ENCODE data around the gene TBPL1.

The TBPL1 gene

DNA sequence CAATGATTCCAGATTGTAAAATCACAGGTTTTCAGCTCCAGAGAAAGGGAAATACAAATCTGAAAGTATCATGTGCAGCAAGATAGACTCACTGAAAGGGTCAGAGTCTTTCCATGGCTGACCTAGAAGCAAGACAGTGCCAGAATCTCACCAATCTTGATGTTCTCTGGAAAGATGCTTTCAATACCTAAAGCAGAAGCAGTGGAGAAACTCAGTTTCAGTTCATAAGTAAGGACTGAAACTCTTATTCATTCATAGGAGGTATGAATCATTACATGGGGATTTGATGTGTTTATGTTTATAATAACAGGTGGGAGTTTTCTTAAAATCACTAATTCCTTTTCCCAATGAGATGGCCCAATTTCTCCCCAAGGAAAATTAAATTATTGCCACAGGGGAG is 56.9 kb downstream of the TBPL1 start:
- no peak for DNase-seq

DNA sequence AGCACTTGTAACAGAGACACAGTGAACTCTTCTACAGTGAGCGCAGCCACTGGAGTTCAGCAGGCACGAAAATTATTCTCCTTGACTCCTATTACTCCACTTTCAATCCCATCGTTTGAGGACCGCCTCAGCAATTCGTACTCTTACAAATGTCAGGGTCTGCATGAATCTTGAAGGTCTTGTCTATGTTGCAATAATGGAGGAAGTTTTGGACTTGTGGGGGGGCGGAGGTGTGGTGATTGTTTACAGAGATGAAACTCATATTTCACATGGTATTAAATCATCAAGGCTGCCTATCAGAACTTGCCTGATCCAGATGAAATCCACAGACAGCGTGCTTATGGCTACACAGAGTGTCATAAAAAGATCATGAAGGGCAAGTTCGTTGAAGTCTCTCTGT is 57.4 kb downstream of the TBPL1 start:
- DNase-seq = no peak

DNA sequence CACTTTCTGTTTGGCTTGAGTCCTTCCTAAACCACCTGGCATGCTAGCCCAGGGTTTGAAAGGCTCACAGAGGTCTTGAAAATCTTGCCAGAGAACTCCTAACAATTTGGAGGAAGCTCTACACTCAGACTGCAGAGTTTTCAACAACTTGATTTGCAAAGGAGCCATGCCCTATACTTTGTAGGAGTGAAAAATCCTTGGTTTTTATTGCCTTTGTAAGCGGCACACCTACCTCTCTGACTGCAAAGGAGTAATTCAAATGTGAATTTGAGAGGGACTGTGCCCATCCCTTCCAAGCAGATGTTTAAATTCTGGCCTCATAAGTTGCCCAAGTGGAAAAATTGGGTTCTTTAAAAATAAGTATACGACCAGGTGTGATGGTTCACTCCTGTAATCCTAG is 58.0 kb downstream of the TBPL1 start:
- no peak for DNase-seq

DNA sequence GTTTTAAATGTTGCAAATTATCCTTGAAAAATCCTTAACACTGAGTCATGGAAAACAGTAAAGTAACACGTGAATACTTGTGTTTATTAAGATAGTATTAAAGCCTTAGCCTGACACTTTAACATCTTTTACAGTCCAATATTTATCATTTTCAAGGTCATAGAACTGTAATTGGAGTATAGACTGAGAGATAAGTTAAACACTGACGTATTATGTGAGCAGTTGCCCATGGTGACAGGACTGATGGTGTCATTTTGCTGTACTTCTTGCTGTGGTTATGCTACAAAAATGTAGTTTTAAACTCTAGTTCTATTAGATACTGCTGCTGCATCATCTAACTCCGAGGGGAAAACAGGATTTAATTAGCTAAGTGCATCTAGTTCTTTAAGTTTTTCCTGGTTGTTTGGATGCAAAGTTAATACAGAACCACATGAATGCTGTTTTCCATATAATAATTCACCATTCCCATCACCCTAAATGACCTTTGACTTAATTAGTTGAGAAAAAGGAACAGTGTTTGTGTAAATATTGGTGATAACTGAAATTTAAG is 61.6 kb downstream of the TBPL1 start:
- DNase-seq = no peak

DNA sequence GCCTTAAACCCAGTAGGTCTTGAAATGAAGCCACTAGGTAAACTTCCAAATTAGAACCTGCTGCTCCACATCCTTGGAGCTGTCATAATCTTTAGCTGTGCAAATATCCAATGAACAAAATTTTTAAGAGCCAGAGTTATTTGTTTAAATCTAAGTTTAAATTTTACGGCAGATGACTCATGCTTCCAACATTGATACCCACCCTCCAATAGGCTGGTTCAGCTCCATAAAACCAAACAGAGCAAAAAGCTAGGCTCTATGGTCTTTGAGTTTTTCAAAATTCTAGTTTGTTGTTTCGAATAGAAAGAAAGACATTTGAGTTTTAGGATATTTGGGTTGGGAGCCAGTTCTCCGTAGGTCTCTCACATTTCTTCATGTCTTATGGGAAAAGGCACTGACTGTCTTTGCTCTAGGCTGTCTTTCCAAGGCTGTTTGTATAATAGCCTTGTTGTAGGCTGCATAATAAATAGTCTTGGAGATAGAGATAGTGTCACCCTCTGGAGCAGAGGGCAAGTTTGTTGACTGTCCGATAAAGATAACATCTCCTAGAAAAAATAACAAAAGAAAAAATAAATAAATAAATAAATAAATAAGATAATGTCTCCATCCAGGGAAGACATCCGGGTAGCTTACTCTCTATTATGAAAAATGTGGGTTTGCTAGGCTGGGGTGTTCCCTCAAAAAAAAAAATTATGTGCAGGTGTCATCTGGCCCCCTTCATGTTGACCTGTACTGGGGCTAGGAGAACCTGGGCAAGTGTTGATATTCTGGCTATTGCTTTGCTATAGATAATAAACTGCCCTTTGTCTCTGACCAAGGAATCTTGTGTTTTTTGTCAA is 62.9 kb downstream of the TBPL1 start:
- no peak for DNase-seq

DNA sequence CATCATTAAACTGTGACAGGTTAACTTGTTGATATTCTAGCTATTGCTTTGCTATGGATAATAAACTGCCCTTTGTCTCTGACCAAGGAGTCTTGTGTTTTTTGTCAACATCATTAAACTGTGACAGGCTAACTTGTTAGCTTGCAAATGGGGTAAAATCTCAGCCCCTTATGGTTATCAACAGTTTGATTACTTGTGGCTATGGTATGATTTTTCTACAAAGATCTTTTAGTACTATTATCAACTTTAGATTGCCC is 63.5 kb downstream of the TBPL1 start:
- DNase-seq = no peak

DNA sequence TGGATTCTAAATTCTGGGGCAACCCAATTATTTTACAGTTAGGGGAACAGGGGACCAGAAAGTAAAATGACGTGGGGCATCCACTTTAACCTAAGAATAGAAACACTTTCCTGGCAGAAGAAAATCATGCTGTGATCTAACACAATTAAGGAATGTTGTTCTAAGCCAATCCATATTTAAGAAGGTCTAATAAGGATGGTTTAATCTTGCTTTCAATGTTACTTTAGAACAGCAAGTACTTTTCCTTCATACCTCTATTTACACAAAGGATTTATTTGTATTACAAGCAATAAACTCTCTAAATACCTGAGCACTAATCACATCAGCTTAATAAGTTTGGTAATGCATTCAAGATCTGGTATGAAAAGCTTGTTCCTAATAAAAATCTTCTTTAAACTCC is 67.0 kb downstream of the TBPL1 start:
- DNase-seq = no peak

DNA sequence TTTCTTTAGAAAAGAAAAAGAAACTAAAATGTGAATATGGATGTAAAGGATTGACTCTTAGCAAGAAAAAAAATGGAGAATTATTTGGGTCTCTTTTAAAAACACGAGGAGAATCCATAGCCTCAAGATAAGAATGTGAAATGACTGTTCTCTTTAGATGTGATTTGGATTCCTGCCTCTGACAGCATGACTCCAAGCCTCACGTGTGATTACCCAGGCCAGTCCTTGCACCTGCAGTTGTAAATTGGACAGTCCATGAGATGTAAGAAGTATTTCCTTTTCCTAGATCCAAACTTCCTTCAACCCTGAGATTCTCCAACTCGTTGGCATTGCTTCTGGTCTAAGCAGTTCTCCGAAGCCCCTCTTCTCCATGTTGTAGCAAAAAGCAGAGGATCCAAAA is 67.5 kb downstream of the TBPL1 start:
- DNase-seq = no peak

DNA sequence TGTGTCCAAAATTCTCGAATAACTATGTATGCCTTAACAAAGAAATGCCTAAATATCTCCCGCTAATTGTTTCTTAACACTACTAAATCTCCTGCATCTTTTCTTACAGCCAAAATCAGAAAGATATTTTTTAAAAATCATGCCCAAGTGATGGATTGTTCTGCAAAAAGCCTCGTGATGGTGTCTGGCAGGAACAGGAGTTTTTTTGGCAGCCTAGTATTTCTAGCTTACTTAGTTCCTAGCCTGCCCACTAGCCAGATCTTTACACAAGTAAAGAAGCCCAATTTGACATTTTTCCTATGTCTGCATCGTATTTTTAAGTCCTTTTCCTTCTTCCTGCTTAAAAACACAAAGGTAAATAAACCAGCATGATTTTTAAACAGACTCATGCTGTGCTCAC is 67.9 kb downstream of the TBPL1 start:
- DNase-seq = no peak

DNA sequence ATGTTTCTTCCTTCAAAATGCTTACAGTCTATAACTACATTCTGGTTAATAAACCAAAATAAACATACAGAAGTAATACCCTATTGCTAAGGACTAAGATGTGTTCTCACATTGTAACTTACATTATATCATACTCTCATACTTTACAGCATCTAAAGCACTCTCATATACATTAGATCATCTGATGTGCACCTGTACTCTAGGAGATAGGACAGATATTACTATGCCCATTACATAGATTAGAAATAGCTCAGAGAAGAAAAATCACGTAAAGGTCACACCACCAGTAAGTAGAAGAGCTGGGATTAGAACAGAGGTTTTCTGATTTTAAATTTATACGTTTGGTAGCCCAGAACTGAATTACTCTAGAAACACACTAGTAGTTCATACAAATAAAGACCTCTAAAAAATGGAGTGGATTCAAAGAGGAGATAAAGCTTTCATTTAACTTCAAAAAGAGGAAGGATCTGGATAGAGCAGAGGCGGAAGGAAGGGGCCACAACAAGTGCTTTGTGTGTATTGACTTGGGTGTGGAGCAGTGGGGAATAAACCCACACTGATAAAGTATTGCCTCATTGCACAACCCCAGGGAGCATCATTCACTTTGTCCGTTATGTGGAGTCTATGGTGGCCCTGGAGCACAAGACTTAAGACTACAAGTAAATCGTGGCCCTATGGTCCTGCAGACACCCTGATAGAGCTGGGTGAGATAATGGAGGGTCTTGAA is 68.5 kb downstream of the TBPL1 start:
- DNase-seq = no peak

DNA sequence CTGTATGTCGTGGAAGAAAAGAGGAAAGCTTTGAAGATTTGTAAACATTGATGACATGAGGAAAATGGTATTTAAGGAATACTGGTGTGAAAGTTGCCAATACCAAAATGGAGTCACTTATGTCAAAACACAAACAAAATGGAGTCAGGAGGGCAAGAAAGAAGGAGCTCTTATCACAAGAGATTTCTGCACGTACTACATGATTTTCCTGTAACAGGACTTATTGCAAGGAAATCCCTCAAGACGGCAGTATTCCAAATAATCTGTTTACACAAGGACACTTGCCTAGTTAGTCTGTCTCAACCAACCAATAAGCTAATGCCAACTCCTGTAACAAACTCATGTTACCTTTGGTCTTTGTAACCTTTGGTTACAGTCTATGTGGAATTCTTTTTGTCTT is 69.6 kb downstream of the TBPL1 start:
- DNase-seq = no peak

DNA sequence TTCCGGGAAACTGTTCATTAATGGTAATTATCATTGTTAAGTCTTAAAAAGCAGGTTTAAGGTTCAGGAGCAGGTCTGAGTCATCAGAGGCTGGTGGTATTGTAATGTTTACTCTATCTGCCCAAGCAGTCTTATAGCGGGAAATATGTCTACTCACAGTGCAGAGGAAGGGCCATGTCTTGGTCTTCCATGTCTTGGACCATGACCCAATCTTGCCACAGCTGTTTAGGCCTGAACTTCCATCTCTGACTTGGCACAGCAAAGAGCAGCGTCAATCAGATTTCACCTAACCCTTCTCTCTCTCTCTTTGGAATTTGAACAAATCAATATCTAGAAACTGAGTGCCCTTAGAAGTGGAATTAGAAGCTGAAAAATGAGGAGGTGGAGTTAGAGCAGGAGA is 73.6 kb downstream of the TBPL1 start:
- no peak for DNase-seq

DNA sequence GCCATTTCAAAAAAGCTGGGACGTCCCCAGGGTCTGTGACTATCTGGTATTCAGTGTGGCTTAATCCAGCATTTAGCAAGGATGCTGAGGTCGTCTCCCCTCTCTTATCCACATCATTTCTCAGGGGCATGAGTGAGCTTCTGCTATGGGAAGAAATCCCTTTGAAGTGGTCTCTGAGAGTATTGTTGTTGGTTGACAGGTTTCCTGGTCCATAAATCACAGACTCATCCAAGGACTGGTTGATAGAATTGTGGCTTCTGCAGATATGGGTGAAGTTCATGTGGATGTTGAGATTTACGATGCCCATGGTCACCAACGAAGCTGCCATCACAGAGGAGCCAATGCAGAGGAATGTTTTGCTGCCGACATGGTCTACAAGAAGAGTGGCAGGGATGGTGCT is 75.4 kb downstream of the TBPL1 start:
- no peak for DNase-seq

DNA sequence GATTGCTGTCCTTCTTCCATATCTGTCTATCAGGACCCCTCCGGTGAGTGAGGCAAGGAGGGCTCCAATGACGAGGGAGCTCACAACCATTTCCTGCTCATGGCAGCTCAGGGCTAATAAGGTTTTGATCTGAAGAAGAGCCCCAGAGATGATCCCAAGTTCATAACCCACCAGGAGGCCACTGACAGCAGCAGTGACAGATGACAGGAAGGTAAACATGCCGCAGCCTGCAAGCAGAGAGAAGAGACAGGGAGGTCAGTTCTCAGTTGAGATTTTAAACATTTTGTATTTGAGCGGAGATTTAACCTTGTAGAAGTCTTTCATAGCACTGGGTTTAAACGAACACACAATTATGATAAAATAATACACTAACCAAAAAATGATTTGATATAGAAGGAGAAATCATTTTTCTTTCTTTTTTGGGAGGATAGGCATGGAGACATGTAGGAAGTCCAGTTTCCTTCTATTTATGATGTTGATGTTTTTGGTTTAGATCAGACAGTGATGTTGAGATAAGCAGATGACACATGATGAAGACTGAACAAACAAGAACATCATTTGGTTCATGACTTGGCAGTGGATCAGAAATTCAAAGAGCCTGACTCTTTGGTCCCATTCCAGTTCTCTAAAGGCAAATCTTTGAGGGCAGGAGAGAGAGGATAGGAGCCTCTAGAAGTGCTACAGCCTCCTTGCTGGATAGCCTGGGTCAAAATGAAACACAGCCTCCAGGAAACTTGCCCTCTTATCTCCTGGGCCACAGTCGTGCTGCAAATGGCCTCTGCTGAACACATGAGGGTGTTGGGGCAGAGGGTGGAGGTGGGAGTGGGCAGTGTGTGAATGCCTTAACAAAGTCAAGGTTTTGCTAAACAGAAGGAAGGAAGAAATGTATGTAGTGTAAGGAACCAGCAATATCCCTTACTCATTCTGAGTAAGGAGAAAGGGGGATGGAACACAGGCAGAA is 76.8 kb downstream of the TBPL1 start:
- DNase-seq = no peak

DNA sequence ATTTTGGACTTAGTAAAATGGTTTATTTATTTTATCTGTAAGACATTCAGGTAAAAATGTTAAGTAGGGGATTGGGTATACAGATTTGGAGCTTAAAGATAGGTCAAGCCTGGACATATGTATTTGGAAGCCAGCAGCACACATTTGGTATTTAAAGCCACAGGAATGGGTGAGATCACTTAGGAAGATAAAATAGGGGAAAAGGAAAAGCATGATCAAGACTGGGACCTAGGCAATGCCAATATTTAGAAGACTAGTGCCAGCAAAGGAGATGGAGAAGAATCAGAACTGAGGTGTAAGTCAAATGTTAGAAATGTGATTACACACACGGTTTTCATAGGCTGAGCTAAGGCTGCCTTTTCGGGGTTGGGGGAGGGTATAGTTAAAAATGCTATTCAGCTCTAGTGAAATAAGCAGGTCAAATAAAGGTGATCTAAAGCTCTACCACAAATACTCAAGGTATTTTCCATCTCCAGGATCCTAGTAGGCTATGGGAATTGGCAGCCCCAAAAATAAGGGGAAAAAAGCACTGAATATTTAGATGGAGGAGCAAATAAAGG is 78.8 kb downstream of the TBPL1 start:
- DNase-seq = no peak

DNA sequence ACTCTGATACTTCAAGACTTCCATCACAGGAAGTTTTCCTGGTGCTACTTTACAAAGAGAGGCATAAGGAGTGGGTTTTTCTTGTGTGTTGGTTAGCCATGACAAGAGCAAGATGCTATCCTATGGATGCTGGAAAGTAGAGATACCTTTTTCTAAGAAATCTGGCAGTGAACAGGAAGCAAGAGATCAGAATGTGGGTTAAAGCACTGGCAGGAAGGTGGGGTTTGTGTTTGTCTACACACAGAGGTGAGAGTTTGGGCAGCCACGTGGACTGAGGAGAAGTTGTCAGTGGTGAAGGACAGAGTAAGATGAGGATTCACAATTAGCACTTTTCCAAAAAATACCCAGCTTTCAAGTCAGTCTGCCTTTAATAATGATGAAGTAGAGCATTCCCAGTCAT is 81.5 kb downstream of the TBPL1 start:
- no peak for DNase-seq

DNA sequence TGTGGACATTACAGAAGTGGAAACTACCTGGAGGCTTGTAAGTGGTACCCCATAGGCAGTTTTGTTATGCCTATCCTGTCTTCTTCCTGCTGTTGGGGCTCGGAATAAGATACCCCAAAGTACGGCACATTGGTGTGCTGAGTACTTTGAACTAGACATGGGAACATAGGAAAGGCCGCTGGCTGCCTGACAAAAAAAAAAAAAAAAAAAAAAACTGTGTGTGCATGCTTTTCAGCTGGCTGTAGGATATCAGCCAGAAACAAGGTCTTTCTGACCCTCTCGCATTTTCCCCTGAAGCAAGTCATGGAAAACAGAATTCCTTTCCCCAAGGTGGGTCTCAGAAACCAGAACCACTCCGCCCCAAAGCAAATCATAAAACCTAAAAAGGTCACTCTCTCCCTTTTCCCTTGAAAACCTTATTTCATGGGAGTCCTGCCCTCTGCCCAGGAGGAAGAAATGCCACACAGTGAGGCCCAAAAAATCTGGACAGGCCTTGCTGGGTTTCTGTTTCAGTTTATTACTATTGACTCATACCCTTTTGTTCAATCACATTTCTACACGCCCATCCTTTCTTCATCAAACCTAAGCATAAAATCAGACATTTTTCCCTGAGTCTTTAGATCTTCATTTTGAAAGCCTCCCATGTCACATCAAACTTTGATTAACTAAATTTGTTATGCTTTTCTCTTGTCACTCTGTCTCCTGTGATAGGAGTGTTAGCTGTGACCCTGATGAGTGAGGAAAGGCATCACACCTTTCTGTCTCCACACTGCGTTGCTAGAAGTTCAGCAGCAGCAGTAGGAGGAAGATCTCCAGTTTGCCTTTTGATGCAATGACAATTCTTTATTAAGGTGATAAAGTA is 82.2 kb downstream of the TBPL1 start:
- no peak for DNase-seq

DNA sequence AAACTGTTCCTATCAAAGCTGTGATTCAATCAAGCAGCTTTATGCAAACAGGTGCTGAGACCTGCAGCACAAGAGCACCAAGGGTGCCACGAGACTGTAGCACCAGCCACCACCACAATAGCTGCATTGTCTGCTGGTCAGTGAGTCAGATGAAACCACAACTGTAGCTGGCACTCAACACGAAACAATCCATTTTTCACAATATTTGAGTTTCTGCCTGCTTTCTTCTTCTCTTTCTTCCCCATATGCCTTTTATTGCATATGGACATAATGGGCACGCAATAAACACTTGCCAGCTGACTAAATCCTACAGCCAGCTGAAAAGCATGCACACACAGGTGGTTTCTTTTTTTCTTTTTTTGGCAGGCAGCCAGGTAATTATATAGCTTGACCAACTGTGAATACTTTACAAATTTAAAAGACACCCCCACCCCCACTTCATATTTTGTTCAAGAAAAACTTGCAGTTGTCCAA is 82.8 kb downstream of the TBPL1 start:
- no peak for DNase-seq

DNA sequence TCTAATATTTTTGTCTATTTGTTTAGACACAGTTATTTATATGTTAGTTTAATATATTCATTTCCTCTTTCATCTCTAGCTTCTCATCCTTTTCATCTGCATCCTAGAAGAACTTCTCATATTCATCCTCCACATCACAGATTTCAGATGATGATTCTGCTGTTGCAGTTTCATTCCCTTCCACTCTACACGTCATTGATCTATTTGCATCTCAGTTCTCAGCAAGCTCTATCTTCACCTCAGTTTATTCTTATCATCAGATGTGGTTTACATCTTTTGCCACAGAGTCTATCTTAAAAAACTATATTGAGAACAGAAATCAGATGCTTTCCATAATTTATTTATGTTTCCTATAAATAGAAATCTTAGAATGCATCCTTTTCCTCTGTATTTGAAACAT is 86.1 kb downstream of the TBPL1 start:
- no peak for DNase-seq

Measured in activated CD4-positive, alpha-beta T cell treated with anti-CD3 and anti-CD28 coated beads for 4 hours (primary cell).